ENCODE data around the gene SYDE1.
"Not testable (repeated sequence)": the region's sequence is repeated elsewhere in the genome, so short reads cannot be mapped to it uniquely, and the experiment has no call there.

The SYDE1 gene

DNA sequence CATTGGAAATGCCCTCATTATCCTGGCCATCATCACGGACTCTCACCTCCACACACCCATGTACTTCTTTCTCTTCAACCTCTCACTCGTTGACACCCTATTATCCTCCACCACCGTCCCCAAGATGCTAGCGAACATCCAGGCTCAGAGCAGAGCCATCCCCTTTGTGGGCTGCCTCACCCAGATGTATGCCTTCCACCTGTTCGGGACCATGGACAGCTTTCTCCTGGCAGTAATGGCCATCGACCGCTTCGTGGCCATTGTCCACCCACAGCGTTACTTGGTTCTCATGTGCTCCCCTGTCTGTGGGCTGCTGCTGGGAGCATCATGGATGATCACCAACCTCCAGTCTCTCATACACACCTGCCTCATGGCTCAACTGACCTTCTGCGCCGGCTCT, 20.0 kb upstream of the SYDE1 start:
- no peaks in the 10 kb centered on the region for H3K36me3 ChIP-seq
- H3K4me1 ChIP-seq = peaks cover 0 to 3% (median 0%) of the 10 kb centered on the region in 10 experiments; a peak in 1 of 20 replicates
- no peaks in the 10 kb centered on the region for H4K20me1 ChIP-seq
- H3K27me3 ChIP-seq = no peaks in the 10 kb centered on the region
- no peaks in the 10 kb centered on the region for H3K9me3 ChIP-seq (replicated peaks in 1 of 11)
- H3K9ac ChIP-seq = no peak overlapping the region
- no peak overlapping the region for H3K4me2 ChIP-seq
- no peak overlapping the region for H3K27ac ChIP-seq
- H3K4me3 ChIP-seq = no peak overlapping the region
- TF ChIP-seq Cebpa-rat (IDR thresholded peaks at IDR 0.05) = no peak

DNA sequence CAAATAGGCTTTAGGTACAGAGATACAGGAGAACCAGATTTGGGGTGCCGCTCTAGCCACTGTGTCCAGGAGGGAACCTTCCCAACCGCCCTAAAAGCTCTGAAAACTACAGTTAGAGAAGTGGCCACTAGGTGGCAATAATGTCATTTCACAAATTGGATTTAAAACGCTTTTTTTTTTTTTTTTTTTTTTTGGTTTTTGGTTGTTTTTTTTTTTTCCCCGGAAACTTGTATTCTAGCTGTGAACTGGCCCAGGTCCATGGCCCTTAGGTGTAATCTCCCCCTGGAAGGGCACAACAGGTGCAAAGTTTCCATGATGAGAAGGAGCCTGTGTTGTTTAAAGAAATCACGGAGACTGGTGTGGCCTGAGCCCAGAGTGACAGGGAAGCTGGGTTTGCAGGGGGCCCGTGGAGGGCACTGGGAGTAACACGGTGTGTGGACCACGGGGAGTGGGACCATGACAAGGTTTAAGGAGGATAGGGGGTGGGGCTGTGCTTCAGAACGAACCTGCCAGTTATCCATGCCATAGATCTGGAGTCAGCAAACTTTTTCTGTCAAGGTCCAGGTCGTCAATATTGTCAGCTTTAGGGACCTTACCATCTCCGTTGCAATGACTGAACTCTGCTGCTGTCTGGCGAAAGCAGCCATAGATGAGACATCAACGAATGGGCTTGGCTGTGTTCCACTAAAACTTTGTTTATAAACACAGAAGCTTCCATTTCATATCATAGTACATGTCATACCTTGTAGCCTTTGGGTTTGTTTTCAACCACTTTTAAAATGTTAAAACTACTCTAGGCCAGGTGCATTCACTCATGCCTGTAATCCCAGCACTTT, 15.1 kb upstream of the SYDE1 start:
- Histone ChIP-seq H3K4me1 (peaks cover 0 to 4% (median 0%) of the 10 kb centered on the region in 10 experiments; a peak in 1 of 20 replicates), H3K4me3 (no peak overlapping the region), H3K27ac (no peak overlapping the region), H3K36me3 (no peaks in the 10 kb centered on the region), H3K9ac (no peak overlapping the region), H3K27me3 (no peaks in the 10 kb centered on the region), H3K4me2 (peak overlapping the region in 1 of 11 experiments; percentile 37; a peak in 1 of 22 replicates), H3K9me3 (replicated peaks in 1 of 11) (no peaks in the 10 kb centered on the region), H4K20me1 (no peaks in the 10 kb centered on the region)
- no peak for TF ChIP-seq Cebpa-rat (IDR thresholded peaks at IDR 0.05)

DNA sequence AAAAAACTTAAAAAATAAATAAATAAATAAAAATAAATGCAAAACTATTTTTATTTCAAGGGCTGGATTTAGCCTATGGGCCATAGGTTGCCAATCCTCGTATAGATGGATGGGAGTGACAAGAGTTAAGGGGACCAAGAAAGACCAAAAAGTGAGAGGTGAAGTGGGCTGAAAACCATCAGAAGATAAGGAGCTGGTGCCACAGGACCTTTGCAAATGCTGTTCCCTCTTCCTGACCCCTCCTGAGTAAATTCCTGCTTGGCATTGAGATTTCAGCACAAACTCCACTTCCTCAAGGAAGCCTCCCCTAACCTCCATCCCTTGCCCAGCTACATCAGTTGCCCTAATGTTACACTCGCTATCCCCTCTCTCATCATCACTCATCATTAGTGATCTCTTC, 14.2 kb upstream of the SYDE1 start:
- Histone ChIP-seq H3K27me3 (no peaks in the 10 kb centered on the region), H3K36me3 (no peaks in the 10 kb centered on the region), H3K4me2 (no peak overlapping the region), H3K4me3 (no peak overlapping the region), H3K27ac (no peak overlapping the region), H3K4me1 (peaks cover 0 to 4% (median 0%) of the 10 kb centered on the region in 10 experiments; a peak in 1 of 20 replicates), H3K9me3 (replicated peaks in 1 of 11) (no peaks in the 10 kb centered on the region), H4K20me1 (no peaks in the 10 kb centered on the region), H3K9ac (no peak overlapping the region)
- TF ChIP-seq Cebpa-rat (IDR thresholded peaks at IDR 0.05) = no peak

DNA sequence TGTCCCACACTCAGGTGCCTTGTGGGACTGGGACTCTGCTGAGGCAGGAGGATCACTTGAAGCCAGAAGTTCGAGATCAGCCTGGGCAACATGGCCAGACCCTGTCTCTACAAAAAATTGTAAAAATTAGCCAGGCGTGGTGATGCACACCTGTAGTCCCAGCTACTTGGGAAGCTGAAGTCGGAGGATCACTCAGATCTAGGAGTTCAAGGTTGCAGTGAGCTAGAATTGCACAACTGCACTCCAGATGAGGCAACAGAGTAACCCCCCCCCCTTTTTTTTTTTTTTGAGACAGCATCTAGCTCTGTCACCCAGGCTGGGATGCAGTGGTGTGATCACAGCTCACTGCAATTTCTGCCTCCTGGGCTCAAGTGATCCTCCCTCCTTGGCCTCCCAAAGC, 11.0 kb upstream of the SYDE1 start:
- H3K9ac ChIP-seq = no peak overlapping the region
- H3K4me2 ChIP-seq = no peak overlapping the region
- H4K20me1 ChIP-seq = no peaks in the 10 kb centered on the region
- H3K4me3 ChIP-seq = no peak overlapping the region
- H3K27ac ChIP-seq = no peak overlapping the region
- H3K9me3 ChIP-seq (replicated peaks in 1 of 11) = no peaks in the 10 kb centered on the region
- H3K36me3 ChIP-seq = no peaks in the 10 kb centered on the region
- H3K27me3 ChIP-seq = no peaks in the 10 kb centered on the region
- TF ChIP-seq Cebpa-rat (IDR thresholded peaks at IDR 0.05) = no peak
- peaks cover 0 to 4% (median 0%) of the 10 kb centered on the region in 10 experiments; a peak in 1 of 20 replicates for H3K4me1 ChIP-seq

DNA sequence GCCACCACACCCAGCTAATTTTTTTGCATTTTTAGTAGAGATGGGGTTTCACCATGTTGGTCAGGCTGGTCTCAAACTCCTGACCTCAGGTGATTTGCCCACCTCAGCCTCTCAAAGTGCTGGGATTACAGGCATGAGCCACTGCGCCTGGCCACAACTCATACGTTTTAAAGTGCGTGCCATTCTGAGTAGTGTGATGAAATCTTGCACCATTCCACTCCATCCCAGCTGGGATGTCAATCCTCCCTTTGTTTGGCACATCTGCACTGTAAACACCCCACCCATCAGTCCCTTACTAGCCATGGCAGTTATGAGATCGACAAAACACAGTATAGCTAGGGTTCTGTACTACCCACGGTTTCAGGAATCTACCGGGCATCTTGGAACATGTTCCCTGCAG, 9.2 kb upstream of the SYDE1 start:
- H3K27ac ChIP-seq, H3K9ac ChIP-seq, H3K27me3 ChIP-seq, H3K4me1 ChIP-seq, H4K20me1 ChIP-seq, H3K4me2 ChIP-seq, H3K4me3 ChIP-seq, H3K36me3 ChIP-seq: not testable (repeated sequence)
- H3K9me3 ChIP-seq (replicated peaks in 1 of 11) = peaks cover 0 to 14% (median 3%) of the 10 kb centered on the region in 11 experiments; a peak in 15 of 22 replicates

DNA sequence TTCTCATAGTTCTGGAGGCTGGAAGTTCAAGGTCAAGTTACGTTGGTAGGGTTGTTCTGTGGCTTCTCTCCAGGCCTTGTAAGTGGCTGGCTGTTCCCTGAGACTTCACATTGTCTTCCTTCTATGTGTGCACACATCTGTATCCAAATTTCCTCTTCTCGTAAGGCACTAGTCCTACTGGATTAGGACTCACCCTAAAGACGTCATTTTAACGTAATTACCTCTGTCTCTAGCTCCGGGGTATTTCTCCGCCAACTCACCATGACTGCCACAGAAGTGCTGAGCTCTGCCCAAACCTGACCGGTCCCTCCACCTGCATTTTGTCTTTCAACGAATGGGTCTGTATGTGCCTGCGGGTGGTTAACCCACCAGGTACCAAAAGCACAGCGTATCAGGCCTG, 8.7 kb upstream of the SYDE1 start:
- TF ChIP-seq Cebpa-rat (IDR thresholded peaks at IDR 0.05) = no peak
- no peak overlapping the region for H3K4me2 ChIP-seq
- no peak overlapping the region for H3K27ac ChIP-seq
- H3K9ac ChIP-seq = no peak overlapping the region
- no peaks in the 10 kb centered on the region for H3K36me3 ChIP-seq
- no peaks in the 10 kb centered on the region for H3K27me3 ChIP-seq
- H3K4me1 ChIP-seq = no peaks in the 10 kb centered on the region
- H3K9me3 ChIP-seq (replicated peaks in 1 of 11) = peaks cover 2 to 19% (median 8%) of the 10 kb centered on the region in 11 experiments; a peak in 21 of 22 replicates
- H3K4me3 ChIP-seq = no peak overlapping the region
- H4K20me1 ChIP-seq = no peaks in the 10 kb centered on the region

DNA sequence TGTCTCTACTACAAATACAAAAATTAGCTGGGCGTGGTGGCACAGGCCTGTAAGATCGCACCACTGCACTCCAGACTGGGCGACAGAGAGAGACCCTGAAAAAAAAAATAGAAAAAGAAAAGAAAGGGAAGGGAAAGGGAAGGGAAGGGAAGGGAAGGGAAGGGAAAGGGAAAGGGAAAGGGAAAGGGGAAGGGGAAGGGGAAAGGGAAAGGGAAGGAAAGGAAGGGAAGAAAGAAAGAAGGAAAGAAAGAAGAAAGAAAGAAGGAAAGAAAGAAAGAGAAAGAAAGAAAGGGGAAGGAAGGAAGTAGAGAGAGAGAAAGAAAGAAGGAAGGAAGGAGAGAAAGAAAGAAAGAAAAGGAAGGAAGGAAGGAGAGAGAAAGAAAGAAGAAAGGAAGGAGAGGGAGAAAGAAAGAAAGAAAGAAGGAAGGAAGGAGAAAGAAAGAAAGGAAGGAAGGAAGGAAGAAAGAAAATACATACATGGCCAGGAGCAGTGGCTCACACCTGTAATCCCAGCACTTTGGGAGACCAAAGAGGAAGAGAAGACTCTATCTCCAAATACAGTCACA, 8.1 kb upstream of the SYDE1 start:
- Histone ChIP-seq H3K36me3 (no peaks in the 10 kb centered on the region), H3K9ac (no peak overlapping the region), H3K27me3 (no peaks in the 10 kb centered on the region), H3K4me3 (no peak overlapping the region), H3K27ac (no peak overlapping the region), H4K20me1 (no peaks in the 10 kb centered on the region), H3K4me1 (no peaks in the 10 kb centered on the region), H3K9me3 (replicated peaks in 1 of 11) (peaks cover 8 to 25% (median 14%) of the 10 kb centered on the region in 11 experiments), H3K4me2 (no peak overlapping the region)
- TF ChIP-seq Cebpa-rat (IDR thresholded peaks at IDR 0.05) = no peak

DNA sequence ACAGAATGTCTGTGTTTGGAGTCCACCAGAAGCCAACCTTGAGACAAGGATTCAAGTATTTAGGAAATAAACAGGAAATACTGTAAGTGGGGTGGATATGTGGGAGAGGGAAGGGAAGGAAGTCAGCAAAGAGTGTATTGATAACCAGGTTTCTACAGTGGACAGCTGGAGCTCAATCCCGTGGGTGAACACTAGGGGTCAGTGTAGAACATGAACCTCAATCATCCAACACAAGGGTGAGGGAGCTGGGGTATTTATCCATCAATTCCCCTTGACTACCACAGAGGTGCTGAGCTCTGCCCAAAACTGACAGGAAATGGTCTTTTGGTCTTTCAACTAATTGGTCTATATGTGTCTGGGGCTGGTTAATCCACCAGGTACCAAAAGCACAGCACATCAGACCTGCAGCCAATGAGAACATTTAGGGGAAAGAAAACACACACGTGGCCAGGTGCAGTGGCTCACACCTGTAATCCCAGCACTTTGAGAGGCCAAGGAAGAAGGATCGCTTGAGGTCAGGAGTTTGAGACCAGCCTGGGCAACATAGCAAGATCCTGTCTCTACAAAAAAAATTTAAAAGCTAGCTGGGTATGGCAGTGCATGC, 5.6 kb upstream of the SYDE1 start:
- Histone ChIP-seq H3K27me3 (no peaks in the 10 kb centered on the region), H4K20me1 (no peaks in the 10 kb centered on the region), H3K4me3 (no peak overlapping the region), H3K4me1 (no peaks in the 10 kb centered on the region), H3K4me2 (no peak overlapping the region), H3K27ac (no peak overlapping the region), H3K9ac (no peak overlapping the region), H3K9me3 (replicated peaks in 1 of 11) (peaks cover 13 to 34% (median 24%) of the 10 kb centered on the region in 11 experiments), H3K36me3 (no peaks in the 10 kb centered on the region)
- no peak for TF ChIP-seq Cebpa-rat (IDR thresholded peaks at IDR 0.05)

DNA sequence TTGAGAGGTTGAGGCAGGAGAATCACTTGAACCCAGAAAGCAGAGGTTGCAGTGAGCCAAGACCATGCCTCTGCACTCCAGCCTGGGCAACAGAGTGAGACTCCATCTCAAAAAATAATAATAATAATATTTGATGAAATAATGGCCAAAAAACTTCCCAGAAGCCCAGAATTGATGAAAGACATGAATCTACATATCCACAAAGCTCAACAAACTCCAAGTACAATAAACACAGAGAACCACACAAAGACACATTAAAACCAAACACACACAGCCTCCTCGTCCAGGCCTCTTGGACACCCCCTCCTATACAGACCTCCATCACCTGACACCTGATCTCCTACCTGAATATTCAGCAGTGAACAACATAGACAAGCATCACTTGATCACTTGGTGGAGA, 3.2 kb upstream of the SYDE1 start:
- Histone ChIP-seq H3K4me2 (no peak overlapping the region), H3K27me3 (no peaks in the 10 kb centered on the region), H3K36me3 (no peaks in the 10 kb centered on the region), H3K9me3 (replicated peaks in 1 of 11) (peaks cover 13 to 34% (median 24%) of the 10 kb centered on the region in 11 experiments), H3K4me3 (no peak overlapping the region), H3K9ac (no peak overlapping the region), H3K27ac (no peak overlapping the region), H3K4me1 (peaks cover 0 to 11% (median 9%) of the 10 kb centered on the region in 10 experiments; a peak in 16 of 20 replicates), H4K20me1 (peaks cover 0 to 4% (median 0%) of the 10 kb centered on the region in 11 experiments; a peak in 1 of 22 replicates)
- no peak for TF ChIP-seq Cebpa-rat (IDR thresholded peaks at IDR 0.05)
